Retinal pigment epithelial cell (primary cell): ENCODE data around the gene CREB3L4.

Experiments used
- DNase-seq: peaks from one replicate; pipeline ENCODE4 v3.0.0-alpha.2; 2010; ENCODE audit warnings: low read depth
- H3K4me3 ChIP-seq: 2 replicates; pipeline ENCODE4 v1.5.1; 2011; ENCODE audit warnings: mild to moderate bottlenecking, low read length, control low read depth, moderate library complexity
- CTCF ChIP-seq: conservative IDR thresholded peaks from 2 replicates; pipeline ENCODE4 v1.5.1; 2011; ENCODE audit warnings: low read depth, low read length, control low read depth, inconsistent platforms

CREB3L4 gene

GRCh38 chr1:153968000-153968363 lies 280 bp downstream of the CREB3L4 start:
- peak overlapping the region; percentile 38 for H3K4me3 ChIP-seq
- no peak for DNase-seq
- no peak for TF ChIP-seq CTCF

GRCh38 chr1:153968408-153968807 lies 706 bp downstream of the CREB3L4 start:
- no peak for TF ChIP-seq CTCF
- DNase-seq, result no peak
- peak overlapping the region; percentile 38 for H3K4me3 ChIP-seq

- DNase-seq, result no peak
- peak overlapping the region; percentile 38 for H3K4me3 ChIP-seq
- no peak for TF ChIP-seq CTCF
These were observed 1.3 kb downstream of the CREB3L4 start for GRCh38 chr1:153968972-153969371.

DNA sequence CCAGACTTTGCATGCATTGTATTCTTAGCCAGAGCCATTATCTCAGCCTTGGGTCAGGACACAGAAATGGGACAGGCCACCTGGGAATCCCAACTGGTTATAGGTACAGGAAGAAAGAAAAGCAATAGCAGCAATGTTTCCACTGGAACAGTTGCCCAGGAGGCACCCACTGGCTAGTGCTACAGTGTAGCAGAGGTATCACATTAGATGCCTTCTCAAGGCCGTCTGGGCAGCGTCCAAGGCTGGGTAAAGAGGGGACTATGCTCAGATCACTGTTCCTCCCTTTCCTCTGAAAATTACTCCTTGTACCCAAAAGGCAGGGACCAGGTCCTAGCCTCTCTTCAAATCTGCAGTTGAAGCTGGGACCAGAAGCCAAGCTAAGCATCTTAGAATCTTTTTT lies 2.6 kb downstream of the CREB3L4 start:
- no peak for DNase-seq
- TF ChIP-seq CTCF, result no peak

DNA sequence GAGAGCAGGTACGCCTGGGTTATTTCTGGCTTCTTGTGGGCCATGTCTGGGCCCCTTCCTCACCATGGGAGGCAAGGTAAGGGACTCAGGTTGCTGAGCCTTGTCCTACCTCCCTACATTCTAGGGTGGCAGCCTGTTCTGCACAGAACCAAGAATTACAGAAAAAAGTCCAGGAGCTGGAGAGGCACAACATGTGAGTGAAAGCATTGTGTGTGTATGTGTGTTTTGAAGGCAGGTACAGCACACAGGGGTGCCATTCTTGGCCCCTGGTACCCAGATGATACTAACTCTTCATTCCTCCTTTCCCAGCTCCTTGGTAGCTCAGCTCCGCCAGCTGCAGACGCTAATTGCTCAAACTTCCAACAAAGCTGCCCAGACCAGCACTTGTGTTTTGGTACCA lies 5.4 kb downstream of the CREB3L4 start:
- DNase-seq, result no peak
- no peak overlapping the region for H3K4me3 ChIP-seq
- TF ChIP-seq CTCF, result no peak

More for the DNA sequence above, 2.6 kb downstream of the CREB3L4 start:
- no peak overlapping the region for H3K4me3 ChIP-seq

DNA sequence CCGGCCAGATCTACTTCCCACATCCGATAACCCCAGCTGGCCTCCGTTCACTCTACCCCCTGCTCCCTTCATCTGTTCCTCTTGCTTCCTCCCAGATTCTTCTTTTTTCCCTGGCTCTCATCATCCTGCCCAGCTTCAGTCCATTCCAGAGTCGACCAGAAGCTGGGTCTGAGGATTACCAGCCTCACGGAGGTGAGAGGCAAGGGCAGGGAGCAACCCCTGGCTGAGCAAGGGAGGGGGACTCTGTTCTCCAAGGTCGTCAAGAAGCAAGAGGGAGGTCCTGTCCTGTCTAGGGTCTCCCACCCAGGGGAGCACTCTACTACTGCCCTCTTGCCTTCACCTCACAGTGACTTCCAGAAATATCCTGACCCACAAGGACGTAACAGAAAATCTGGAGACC lies 5.8 kb downstream of the CREB3L4 start:
- H3K4me3 ChIP-seq, result no peak overlapping the region
- TF ChIP-seq CTCF, result no peak
- no peak for DNase-seq

DNA sequence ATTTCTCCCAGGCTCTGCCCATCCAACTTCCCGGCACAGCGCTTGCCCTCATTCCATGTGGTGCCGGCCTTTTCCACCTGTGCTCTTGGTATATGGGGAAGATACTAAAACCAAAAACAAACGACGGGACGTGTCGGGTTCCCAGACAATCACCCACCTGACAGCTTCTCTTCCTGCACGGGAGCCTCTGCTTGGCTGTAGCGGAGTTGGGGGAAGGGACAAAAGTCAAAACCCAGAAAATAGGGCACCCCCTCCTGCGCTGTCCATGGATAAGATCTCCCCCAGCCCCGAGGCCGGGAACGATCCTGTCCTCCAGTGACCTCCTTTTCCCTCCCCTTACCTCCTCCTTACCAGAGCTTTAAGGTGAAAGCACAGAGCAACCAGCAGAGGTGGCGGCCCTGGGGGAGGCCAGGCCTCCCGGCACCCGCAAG lies 9.1 kb downstream of the CREB3L4 start:
- H3K4me3 ChIP-seq, result peak overlapping the region; percentile 75
- TF ChIP-seq CTCF, result no peak
- DNase-seq, result no peak
